OCI-LY1 (cell line): ENCODE measurements around the gene AK5.

ENCODE experiments used
- H2AFZ ChIP-seq: fragments of 200-600 bp; sonication (generic), shearing (Covaris generic); 2 replicates; pipeline ENCODE4 v1.6.0; 2014; ENCODE audit warnings: antibody characterized with exemption, mild to moderate bottlenecking, low read length
- H3F3A ChIP-seq: fragments of 200-600 bp; sonication (generic), shearing (Covaris generic); 2 replicates; pipeline ENCODE4 v1.6.0; 2014; ENCODE audit warnings: mild to moderate bottlenecking, antibody characterized with exemption, low read length, moderate library complexity; ENCODE audit not compliant: insufficient read depth
- H3K27ac ChIP-seq: fragments of 200-600 bp; sonication (generic); 2 replicates; pipeline ENCODE4 v1.5.1; 2014; ENCODE audit warnings: low read length, mixed run types, mild to moderate bottlenecking, low read depth; ENCODE audit not compliant: poor library complexity, severe bottlenecking
- H3K27me3 ChIP-seq: fragments of 200-600 bp; sonication (generic); 2 replicates; pipeline ENCODE4 v1.6.0; 2014; ENCODE audit warnings: antibody characterized with exemption, mild to moderate bottlenecking, low read length, moderate library complexity; ENCODE audit not compliant: insufficient read depth
- H3K36me3 ChIP-seq: fragments of 200-600 bp; sonication (generic); 2 replicates; pipeline ENCODE4 v1.6.1; 2014; ENCODE audit warnings: mild to moderate bottlenecking, antibody characterized with exemption, low read length, moderate library complexity, mixed read lengths; ENCODE audit not compliant: insufficient read depth
- H3K4me1 ChIP-seq: fragments of 200-600 bp; sonication (generic); 2 replicates; pipeline ENCODE4 v1.5.1; 2014; ENCODE audit warnings: mild to moderate bottlenecking, low read length, moderate library complexity; ENCODE audit not compliant: insufficient read depth, severe bottlenecking
- H3K4me2 ChIP-seq: fragments of 200-600 bp; sonication (generic), shearing (Covaris generic); 2 replicates; pipeline ENCODE4 v1.6.1; 2014; ENCODE audit warnings: low read length
- H3K4me3 ChIP-seq: fragments of 200-600 bp; sonication (generic); 2 replicates; pipeline ENCODE4 v1.5.1; 2014; ENCODE audit warnings: low read length, low read depth, mild to moderate bottlenecking, mixed read lengths; ENCODE audit not compliant: poor library complexity, severe bottlenecking
- H3K79me2 ChIP-seq: fragments of 200-600 bp; shearing (Covaris generic); 2 replicates; pipeline ENCODE4 v1.6.1; 2016; ENCODE audit warnings: mixed run types, low read length, mixed read lengths; ENCODE audit not compliant: insufficient read depth
- H3K9ac ChIP-seq: fragments of 200-600 bp; sonication (generic), shearing (Covaris generic); 2 replicates; pipeline ENCODE4 v1.6.1; 2014; ENCODE audit warnings: mild to moderate bottlenecking, low read length, mixed read lengths
- H3K9me2 ChIP-seq: fragments of 200-600 bp; sonication (generic), shearing (Covaris generic); 2 replicates; pipeline ENCODE4 v1.6.1; 2014; ENCODE audit warnings: low read depth, mild to moderate bottlenecking, low read length, mixed read lengths
- H3K9me3 ChIP-seq: fragments of 200-600 bp; shearing (Covaris generic); 2 replicates; pipeline ENCODE4 v1.6.1; 2014; ENCODE audit warnings: low read length, mixed read lengths
- H4K20me1 ChIP-seq: fragments of 200-600 bp; sonication (generic), shearing (Covaris generic); 2 replicates; pipeline ENCODE4 v1.6.0; 2016; ENCODE audit warnings: mild to moderate bottlenecking, low read length; ENCODE audit not compliant: insufficient read depth
- EZH2 ChIP-seq: fragments of 200-600 bp; sonication (generic), shearing (Covaris generic); IDR thresholded peaks from 2 replicates; pipeline ENCODE4 v1.8.0; 2017; ENCODE audit warnings: borderline replicate concordance, mixed run types, mild to moderate bottlenecking, antibody characterized with exemption, low read length, moderate library complexity, mixed read lengths
- TF ChIP-seq, protein P1 (sequence below): fragments of 200-600 bp; sonication (generic), shearing (Covaris generic); IDR thresholded peaks from 2 replicates; pipeline ENCODE4 v1.5.1; 2017; ENCODE audit warnings: mild to moderate bottlenecking, antibody characterized with exemption, low read length, moderate library complexity, mixed read lengths

AK5 gene

DNA sequence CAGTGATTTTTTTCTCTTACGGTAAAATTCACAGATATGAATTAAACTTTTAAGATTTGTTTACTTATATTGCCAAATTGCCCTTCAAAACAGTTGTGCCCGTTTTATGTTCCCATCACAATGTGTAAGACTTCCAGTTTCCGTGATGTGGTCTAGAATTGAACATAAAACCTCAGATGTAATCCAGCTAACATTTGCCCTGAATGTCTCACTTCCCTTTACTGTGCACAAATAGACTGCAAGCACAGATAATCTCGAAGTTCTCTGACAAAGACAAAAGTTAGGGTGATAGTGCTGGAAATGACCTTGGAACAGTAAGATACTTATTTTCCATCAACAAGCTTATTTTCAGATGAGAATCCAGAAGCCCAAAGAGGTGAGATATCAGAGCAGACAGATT, 223.2 kb downstream of the AK5 start:
- Histone ChIP-seq H3K9me2 (no peaks in the 10 kb centered on the region), H2AFZ (no peak overlapping the region), H3K4me2 (no peak overlapping the region), H4K20me1 (no peaks in the 10 kb centered on the region), H3K27ac (no peak overlapping the region), H3K27me3 (no peaks in the 10 kb centered on the region), H3F3A (no peaks in the 10 kb centered on the region), H3K79me2 (no peaks in the 10 kb centered on the region), H3K36me3 (no peaks in the 10 kb centered on the region), H3K4me3 (no peak overlapping the region), H3K4me1 (no peaks in the 10 kb centered on the region), H3K9me3 (no peaks in the 10 kb centered on the region), H3K9ac (no peak overlapping the region)
- TF ChIP-seq, protein P1, sequence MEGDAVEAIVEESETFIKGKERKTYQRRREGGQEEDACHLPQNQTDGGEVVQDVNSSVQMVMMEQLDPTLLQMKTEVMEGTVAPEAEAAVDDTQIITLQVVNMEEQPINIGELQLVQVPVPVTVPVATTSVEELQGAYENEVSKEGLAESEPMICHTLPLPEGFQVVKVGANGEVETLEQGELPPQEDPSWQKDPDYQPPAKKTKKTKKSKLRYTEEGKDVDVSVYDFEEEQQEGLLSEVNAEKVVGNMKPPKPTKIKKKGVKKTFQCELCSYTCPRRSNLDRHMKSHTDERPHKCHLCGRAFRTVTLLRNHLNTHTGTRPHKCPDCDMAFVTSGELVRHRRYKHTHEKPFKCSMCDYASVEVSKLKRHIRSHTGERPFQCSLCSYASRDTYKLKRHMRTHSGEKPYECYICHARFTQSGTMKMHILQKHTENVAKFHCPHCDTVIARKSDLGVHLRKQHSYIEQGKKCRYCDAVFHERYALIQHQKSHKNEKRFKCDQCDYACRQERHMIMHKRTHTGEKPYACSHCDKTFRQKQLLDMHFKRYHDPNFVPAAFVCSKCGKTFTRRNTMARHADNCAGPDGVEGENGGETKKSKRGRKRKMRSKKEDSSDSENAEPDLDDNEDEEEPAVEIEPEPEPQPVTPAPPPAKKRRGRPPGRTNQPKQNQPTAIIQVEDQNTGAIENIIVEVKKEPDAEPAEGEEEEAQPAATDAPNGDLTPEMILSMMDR = no peak
- TF ChIP-seq EZH2 = no peak

DNA sequence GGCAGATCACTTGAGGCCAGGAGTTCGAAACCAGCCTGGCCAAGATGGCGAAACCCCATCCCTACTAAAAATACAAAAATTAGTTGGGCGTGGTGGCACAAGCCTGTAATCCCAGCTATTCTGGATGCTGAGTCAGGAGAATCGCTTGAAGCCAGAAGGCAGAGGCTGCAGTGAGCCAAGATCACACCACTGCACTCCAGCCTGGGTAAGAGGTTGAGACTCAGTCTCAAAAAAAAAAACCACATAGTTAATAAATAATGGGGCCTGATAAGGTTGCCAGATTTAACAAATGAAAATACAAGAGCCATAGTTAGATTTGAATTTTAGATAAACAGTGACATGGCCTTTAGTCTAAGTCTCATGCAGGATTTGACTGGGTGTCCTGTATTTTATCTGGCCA, 225.0 kb downstream of the AK5 start:
- H3K9ac ChIP-seq = no peak overlapping the region
- no peaks in the 10 kb centered on the region for H3F3A ChIP-seq
- H3K79me2 ChIP-seq = no peaks in the 10 kb centered on the region
- H3K36me3 ChIP-seq = no peaks in the 10 kb centered on the region
- H3K9me3 ChIP-seq = no peaks in the 10 kb centered on the region
- no peak overlapping the region for H3K4me2 ChIP-seq
- TF ChIP-seq, protein P1 = no peak
- TF ChIP-seq EZH2 = no peak
- H3K27ac ChIP-seq = no peak overlapping the region
- H3K4me3 ChIP-seq = no peak overlapping the region
- H3K4me1 ChIP-seq = no peaks in the 10 kb centered on the region
- H3K27me3 ChIP-seq = no peaks in the 10 kb centered on the region
- H3K9me2 ChIP-seq = no peaks in the 10 kb centered on the region
- no peak overlapping the region for H2AFZ ChIP-seq
- no peaks in the 10 kb centered on the region for H4K20me1 ChIP-seq

DNA sequence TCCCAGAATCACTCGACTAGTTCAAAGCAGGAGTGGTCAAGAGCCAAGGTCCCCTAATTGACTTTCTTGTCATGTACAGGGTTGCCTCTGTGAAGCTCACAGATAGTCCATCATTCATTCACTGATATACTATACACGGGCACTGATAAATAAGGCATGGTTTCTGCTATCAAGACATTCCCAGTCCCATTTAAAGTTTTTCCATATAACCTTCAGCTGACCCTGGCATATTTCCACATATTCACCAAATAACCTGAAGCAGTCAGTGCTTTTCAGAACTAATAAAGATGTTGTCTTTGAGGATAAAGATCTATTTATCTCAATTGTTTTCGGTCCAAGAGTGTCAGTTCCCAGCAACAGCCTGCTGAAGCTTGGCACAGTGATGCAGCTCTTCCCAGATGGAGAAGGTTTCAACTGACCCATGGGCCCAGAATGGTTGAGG, 227.3 kb downstream of the AK5 start:
- no peaks in the 10 kb centered on the region for H3K9me2 ChIP-seq
- no peak overlapping the region for H3K9ac ChIP-seq
- H3K27me3 ChIP-seq = no peaks in the 10 kb centered on the region
- H4K20me1 ChIP-seq = no peaks in the 10 kb centered on the region
- no peaks in the 10 kb centered on the region for H3K4me1 ChIP-seq
- no peaks in the 10 kb centered on the region for H3K79me2 ChIP-seq
- H3K4me2 ChIP-seq = no peak overlapping the region
- no peak overlapping the region for H2AFZ ChIP-seq
- H3K4me3 ChIP-seq = no peak overlapping the region
- no peaks in the 10 kb centered on the region for H3K36me3 ChIP-seq
- TF ChIP-seq EZH2 = no peak
- TF ChIP-seq, protein P1 = no peak
- no peaks in the 10 kb centered on the region for H3K9me3 ChIP-seq
- no peaks in the 10 kb centered on the region for H3F3A ChIP-seq
- no peak overlapping the region for H3K27ac ChIP-seq
